ENCODE results near the gene AIMP1.
A peak's percentile ranks its signal among the peaks of the same experiment; 100 is the strongest.

Gene AIMP1

DNA sequence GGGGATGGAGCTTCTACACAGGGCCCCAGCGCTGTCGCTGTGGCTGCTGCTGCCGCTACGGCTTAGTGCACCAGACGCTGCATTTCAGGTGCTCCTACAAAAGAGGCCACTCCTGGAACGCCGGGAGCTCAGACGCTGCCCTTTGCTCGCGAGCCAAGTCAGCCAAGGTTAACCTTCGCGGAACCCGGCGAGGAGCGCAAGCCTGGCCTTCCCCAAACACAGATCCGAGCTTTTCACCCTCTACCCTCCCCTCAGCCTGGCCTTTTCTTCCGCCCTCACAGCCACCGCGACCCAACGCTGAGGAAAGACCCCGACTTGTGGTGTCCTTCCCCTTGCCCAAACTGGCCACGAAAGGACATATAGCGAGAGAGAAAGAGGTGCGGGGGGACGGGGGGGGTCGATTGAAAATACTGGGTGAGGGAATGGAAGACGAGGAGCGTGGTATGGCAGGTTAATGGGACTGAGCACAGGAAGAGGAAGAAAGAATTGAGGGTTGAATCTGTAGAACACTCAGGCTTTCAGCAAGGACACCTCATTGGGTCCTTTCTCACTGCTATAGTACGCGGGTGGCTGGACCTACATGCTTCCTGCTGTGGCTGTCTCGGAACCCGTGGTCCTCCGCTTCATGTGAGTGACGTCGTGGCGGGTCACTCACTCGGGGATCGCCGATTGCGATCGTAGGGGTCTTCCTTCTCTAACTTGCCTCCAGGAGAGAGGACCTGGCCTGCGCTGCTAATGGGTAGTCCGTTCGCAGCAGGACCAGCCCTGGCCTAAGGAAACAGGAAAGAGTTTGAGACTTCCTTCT is at the start of gene AIMP1, which contains the start of gene TBCK:
AIMP1 (plus strand) TSS at position 583 of the 805 bp plus-strand sequence. CDS start 8,460 bp downstream, outside the sequence.
TBCK (minus strand) TSS at position 242 of the 805 bp plus-strand sequence. CDS start 7,249 bp downstream, outside the sequence.
- peak; percentile 66 to 76 (median 69) for DNase-seq (ENCODE audit: low read depth in 3 of 3, low spot score in 1 of 3)

- DNase-seq (ENCODE audit: low read depth in 3 of 3, low spot score in 1 of 3) = no peak
Observed at GRCh38 chr4:106268786-106269185, 47.6 kb upstream of the AIMP1 start.

- DNase-seq (ENCODE audit: low read depth in 3 of 3, low spot score in 1 of 3) = no peak
Observed at GRCh38 chr4:106269711-106270110, 46.6 kb upstream of the AIMP1 start.

- no peak for DNase-seq (ENCODE audit: low read depth in 3 of 3, low spot score in 1 of 3)
Observed at GRCh38 chr4:106270736-106271135, 45.6 kb upstream of the AIMP1 start.

DNA sequence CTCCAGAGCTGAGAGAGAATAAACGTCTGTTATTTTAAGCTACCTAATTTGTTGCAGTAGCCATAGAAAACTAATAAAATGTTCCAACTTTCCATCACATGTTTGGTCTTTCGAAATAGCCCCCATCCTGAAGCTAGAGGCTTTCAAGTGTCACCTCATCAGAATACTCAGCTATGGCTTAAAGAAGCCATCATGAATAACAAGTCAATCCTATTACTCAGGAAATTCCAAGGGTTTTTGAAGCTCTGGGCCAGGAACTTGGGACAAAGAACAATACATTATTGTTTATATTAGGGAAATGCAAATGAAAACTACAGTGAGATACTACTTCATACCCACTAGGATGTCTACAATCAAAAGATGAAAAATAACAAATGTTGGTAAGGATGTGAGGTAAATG is 42.5 kb upstream of the AIMP1 start:
- DNase-seq (ENCODE audit: low read depth in 3 of 3, low spot score in 1 of 3) = no peak

DNA sequence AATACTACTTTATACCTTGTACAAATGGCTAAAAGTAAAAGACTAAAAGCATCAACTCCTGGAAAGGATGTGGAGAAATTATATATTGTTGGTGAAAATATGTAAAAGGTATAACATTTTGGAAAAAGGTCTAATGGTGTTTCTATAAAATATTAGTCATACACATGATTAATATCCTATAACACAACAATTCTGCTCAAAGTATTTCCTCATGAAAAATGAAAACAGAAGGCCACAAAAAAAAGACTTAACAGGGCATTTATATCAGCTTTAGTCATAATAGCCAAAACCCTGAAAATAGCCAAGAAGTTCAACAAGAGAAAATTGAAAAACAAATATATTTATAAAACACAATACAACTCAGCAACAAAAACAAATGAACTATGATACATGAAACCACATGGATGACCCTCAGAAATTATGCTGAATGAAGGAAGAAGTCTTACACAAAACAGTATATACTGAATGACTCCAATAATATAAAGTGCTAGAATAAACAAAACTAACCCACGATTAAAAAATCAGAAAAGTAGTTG is 39.1 kb upstream of the AIMP1 start:
- DNase-seq (ENCODE audit: low read depth in 3 of 3, low spot score in 1 of 3) = no peak

- DNase-seq (ENCODE audit: low read depth in 3 of 3, low spot score in 1 of 3) = no peak
Observed at GRCh38 chr4:106284227-106284626, 32.1 kb upstream of the AIMP1 start.

DNA sequence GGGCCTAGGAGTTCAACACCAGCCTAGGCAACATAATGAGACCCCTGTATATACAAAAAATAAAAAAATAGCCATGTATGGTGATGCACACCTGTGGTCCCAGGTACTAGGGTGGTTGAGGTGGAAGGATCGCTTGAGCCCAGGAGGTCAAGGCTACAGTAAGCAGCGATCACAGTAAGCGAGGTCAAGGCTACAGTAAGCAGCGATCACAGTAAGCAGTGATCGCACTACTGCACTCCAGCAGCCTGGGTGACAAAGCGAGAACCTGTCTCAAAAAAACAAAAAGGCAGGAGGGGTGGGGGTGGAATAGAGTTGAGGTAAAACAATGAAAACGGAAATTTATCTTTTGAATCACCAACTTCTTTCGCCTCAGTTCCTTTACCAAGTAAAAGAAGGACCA is 29.7 kb upstream of the AIMP1 start:
- DNase-seq (ENCODE audit: low read depth in 3 of 3, low spot score in 1 of 3) = no peak

GRCh38 chr4:106287353-106287969 is 28.9 kb upstream of the AIMP1 start:
- no peak for DNase-seq (ENCODE audit: low read depth in 3 of 3, low spot score in 1 of 3)

DNA sequence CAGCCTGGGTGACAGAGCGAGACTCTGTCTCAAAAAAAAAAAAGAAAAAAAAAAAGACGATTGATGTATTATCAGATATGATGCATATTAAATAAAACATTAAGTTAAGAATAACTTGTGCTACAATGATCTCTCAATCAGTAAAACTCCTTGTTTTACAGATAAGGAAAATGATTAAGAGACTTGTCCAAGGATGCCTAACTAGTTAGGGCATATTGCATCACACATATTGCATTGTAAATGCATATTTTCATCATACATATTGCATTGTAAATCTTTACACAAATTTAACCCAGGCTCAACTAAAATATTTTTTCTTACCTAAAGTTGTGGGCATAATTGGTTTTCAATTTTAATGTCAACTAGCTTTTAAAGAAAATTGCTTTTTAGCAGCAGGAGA is 26.6 kb upstream of the AIMP1 start:
- DNase-seq (ENCODE audit: low read depth in 3 of 3, low spot score in 1 of 3) = no peak

GRCh38 chr4:106291678-106292077 is 24.7 kb upstream of the AIMP1 start:
- no peak for DNase-seq (ENCODE audit: low read depth in 3 of 3, low spot score in 1 of 3)

GRCh38 chr4:106294062-106294461 is 22.3 kb upstream of the AIMP1 start:
- no peak for DNase-seq (ENCODE audit: low read depth in 3 of 3, low spot score in 1 of 3)

DNA sequence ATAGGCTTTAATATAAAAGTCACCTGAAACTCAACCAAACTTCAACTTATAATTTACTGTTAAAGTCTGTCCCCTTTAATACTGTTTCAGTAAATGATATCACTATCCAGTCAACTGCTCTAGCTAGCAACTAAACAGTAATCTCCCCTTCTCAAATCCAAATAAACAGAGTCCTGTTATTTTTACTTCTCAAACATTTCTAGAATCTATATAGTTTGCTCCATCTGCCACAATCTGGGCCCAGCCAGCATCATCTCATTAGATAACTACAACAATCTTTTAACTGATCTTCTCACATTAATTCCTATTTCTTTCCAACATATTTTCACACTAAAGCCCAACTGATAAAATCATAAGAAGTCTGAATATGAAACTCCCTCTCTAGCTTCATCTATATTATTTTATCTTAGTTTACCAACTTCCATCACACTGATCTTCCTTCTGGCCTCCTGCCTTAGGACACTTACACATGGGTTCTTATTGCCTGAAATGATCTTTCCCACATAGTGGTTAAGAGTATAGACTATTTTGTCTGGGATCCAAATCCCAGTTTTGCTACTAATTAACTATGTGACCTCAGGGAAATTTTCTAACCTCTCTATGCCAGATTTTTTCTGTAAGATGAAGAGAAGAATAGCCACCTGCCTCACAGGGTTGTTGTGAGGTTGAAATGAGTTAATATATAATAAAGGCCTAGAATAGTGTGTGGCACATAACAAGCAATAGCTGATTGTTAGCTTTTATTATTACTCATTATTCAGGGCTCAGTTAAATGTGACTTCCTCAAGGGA is 18.9 kb upstream of the AIMP1 start:
- DNase-seq (ENCODE audit: low read depth in 3 of 3, low spot score in 1 of 3) = no peak

- no peak for DNase-seq (ENCODE audit: low read depth in 3 of 3, low spot score in 1 of 3)
Observed at GRCh38 chr4:106299977-106300376, 16.4 kb upstream of the AIMP1 start.

GRCh38 chr4:106301393-106302061 is 14.8 kb upstream of the AIMP1 start:
- DNase-seq (ENCODE audit: low read depth in 3 of 3, low spot score in 1 of 3) = no peak

DNA sequence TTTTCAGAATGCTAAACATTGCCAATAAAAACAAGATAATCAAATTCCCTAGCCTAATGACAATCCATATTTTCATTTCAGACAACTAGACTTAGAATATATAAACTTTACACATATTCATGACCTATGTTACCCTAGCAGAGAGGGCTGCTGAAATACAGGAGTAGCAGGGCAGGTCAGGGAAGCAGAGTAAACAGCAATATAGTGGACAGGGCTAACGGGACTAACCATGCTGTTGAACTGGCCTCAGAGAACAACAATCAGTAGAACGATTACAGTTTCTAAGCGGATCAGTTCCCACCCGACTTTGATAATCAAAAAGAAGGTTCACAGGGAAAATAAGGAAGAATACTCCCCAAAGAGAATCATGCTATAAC is 14.3 kb upstream of the AIMP1 start:
- DNase-seq (ENCODE audit: low read depth in 3 of 3, low spot score in 1 of 3) = no peak

GRCh38 chr4:106303548-106304281 is 12.6 kb upstream of the AIMP1 start:
- no peak for DNase-seq (ENCODE audit: low read depth in 3 of 3, low spot score in 1 of 3)

DNA sequence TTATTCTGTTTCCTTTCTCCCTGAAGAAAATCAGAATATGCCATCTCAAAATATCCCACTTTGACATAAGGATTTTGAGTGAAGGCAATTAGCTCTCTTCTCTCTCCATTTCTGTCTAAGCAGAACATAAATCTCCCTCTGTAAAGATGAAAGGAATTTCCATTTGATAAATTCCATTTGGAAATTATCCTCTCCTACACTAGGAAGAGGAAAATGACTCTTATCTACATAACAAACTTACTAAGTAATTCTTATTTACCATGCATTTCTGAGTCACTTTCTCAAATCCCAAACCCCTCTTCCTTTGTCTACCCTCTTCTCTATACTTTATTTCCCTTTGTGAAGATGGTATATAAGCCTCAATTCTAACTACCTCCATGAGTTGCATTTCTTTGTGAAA is 11.7 kb upstream of the AIMP1 start:
- DNase-seq (ENCODE audit: low read depth in 3 of 3, low spot score in 1 of 3) = no peak

DNA sequence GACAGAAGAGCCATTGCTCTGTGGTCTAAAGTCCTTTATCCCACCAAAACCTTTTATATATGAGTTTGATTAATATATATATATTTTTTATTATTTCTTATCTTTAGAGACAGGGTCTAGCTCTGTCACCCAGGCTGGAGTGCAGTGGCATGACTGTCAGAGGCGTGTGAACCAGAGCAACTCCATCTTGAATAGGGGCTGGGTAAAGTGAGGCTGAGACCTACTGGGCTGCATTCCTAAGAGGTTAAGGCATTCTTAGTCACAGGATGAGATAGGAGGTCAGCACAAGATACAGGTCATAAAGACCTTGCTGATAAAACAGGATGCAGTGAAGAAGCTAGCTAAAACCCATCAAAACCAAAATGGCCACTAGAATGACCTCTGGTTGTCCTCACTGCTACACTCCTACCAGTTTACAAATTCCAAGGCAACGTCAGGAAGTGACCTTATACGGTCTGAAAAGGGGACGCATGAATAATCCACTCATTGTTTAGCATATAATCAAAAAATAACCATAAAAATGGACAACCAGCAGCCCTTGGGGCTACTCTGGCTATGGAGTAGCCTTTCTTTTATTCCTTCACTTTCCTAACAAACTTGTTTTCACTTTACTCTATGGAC is 10.8 kb upstream of the AIMP1 start:
- no peak for DNase-seq (ENCODE audit: low read depth in 3 of 3, low spot score in 1 of 3)

DNA sequence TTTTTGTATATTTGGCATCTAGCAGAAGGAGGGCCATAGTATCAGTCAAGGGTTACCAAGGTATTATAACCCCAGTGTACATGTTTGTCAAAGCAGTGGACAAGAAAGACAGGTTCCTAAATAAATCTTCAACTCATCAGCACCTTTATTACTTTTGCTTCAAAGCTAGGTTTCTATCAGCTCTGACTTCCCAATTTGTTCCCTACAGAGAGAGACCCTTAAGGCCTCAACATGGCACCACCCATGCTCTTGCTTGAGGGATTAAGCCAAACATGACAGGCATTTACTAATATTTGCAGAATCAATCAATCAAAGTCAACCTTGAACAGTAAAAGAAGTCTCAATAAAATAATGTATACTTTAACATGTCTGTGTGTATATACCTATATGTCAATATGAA is 9.8 kb upstream of the AIMP1 start:
- no peak for DNase-seq (ENCODE audit: low read depth in 3 of 3, low spot score in 1 of 3)

All from stimulated activated CD4-positive, alpha-beta T cell treated with anti-CD3 and anti-CD28 coated beads, TNF-alpha, amount 100 ng/mL, for 1 hour (primary cell).